HepG2 (cell line): ENCODE results near the gene NDUFV1. TPM values are rescaled to one million over a fixed set of nuclear protein-coding genes. Genes with fewer than 3 reads are reported as not detected.

Source experiments
- ARNT2 ChIP-seq: sonication (generic); formaldehyde crosslinking; IDR thresholded peaks from 2 replicates; pipeline ENCODE4 v1.8.0; 2022; ENCODE audit warnings: mild to moderate bottlenecking, low read depth, missing genetic modification reagents, moderate library complexity
- ASH2L ChIP-seq: fragments of 300-600, 200-600 bp; sonication (generic); IDR thresholded peaks from 2 replicates; pipeline ENCODE4 v1.7.0; 2017; ENCODE audit warnings: low read depth, mild to moderate bottlenecking, moderate library complexity, mixed read lengths, low read length; ENCODE audit not compliant: insufficient read length
- CHD4 ChIP-seq: fragments of 200-600 bp; sonication (generic); IDR thresholded peaks from 2 replicates; pipeline ENCODE4 v1.7.0; 2017; ENCODE audit warnings: mild to moderate bottlenecking, low read length, borderline replicate concordance
- GFI1 ChIP-seq: sonication (generic); formaldehyde crosslinking; IDR thresholded peaks from 2 replicates; pipeline ENCODE4 v1.5.0; 2020; ENCODE audit warnings: missing genetic modification reagents, mild to moderate bottlenecking, borderline replicate concordance
- HDAC2 ChIP-seq: sonication (generic); formaldehyde crosslinking; IDR thresholded peaks from 2 replicates; pipeline ENCODE4 v1.4.0; 2020; ENCODE audit warnings: missing genetic modification reagents
- ISL2 ChIP-seq: sonication (generic); formaldehyde crosslinking; IDR thresholded peaks from 2 replicates; pipeline ENCODE4 v1.5.0; 2020; ENCODE audit warnings: missing genetic modification reagents
- MIXL1 ChIP-seq: IDR thresholded peaks from 2 replicates; pipeline ENCODE4 v1.6.1; 2016
- PBX3 ChIP-seq: sonication (generic); formaldehyde crosslinking; IDR thresholded peaks from 2 replicates; pipeline ENCODE4 v1.8.1; 2023; ENCODE audit warnings: missing genetic modification reagents, inconsistent platforms, borderline replicate concordance
- SETDB1 ChIP-seq: sonication (generic); formaldehyde crosslinking; IDR thresholded peaks from 2 replicates; pipeline ENCODE4 v1.5.1; 2020; ENCODE audit warnings: missing genetic modification reagents, mild to moderate bottlenecking, borderline replicate concordance
- SOX13 ChIP-seq, 3 experiments: fragments of 450-650 bp in 1 of 3; sonication (generic) in 1 of 3; formaldehyde crosslinking in 1 of 3; IDR thresholded peaks in 2 of 3; conservative IDR thresholded peaks in 1 of 3; 2 replicates each; pipeline versions ENCODE4 v1.5.0 to v1.6.1; 2016 to 2020; ENCODE audit warnings: antibody characterized with exemption in 1 of 3, mild to moderate bottlenecking in 1 of 3, missing compliant biosample characterization in 1 of 3, missing genetic modification reagents in 1 of 3, moderate library complexity in 1 of 3
- ZBTB40 ChIP-seq, 2 experiments: fragments of 450-650 bp in 1 of 2; sonication (generic) in 1 of 2; formaldehyde crosslinking in 1 of 2; IDR thresholded peaks; 2 replicates each; pipeline versions ENCODE4 v1.6.1 to v1.8.0; 2016 to 2022; ENCODE audit warnings: antibody characterized with exemption in 1 of 2, mild to moderate bottlenecking in 1 of 2, missing genetic modification reagents in 1 of 2
- ZNF501 ChIP-seq: sonication (generic); formaldehyde crosslinking; IDR thresholded peaks from 2 replicates; pipeline ENCODE4 v1.5.1; 2020; ENCODE audit warnings: mild to moderate bottlenecking, moderate library complexity, missing genetic modification reagents
- ZNF616 ChIP-seq: sonication (generic); formaldehyde crosslinking; IDR thresholded peaks from 2 replicates; pipeline ENCODE4 v1.5.0; 2020; ENCODE audit warnings: low read depth, mild to moderate bottlenecking, missing genetic modification reagents
- ZNF775 ChIP-seq: sonication (generic); formaldehyde crosslinking; IDR thresholded peaks from 2 replicates; pipeline ENCODE4 v1.4.0; 2020; ENCODE audit warnings: missing genetic modification reagents, mild to moderate bottlenecking, moderate library complexity, borderline replicate concordance
- polyA plus RNA-seq, 8 experiments: library from polyadenylated mRNA; depleted of rRNA in 3 of 8; stranded (reverse) in 7 of 8; unstranded in 1 of 8; fragments of >200 nt; fragmentation: Illumina TruSeq in 4 of 8; extraction: Trizol in 4 of 8; gene quantifications; 2 replicates each; pipeline versions ENCODE4 v1.2.1 to v1.2.3, GENCODE V29; 2011 to 2016; ENCODE audit warnings: low read depth in 4 of 8, missing spikeins in 1 of 8, mixed read lengths in 1 of 8; ENCODE audit not compliant: insufficient read depth in 1 of 8
- total RNA-seq, 5 experiments: library from RNA; depleted of rRNA; stranded (reverse); fragments of >200 nt; fragmentation: Illumina TruSeq; extraction: Trizol; gene quantifications; 2 replicates each; pipeline ENCODE4 v1.2.3, GENCODE V29; 2016; ENCODE audit warnings: low read depth in 1 of 5

Gene NDUFV1
- total and polyA plus RNA-seq, 2 of the 13 experiments (the other 11 are each of a cell fraction or from before 2014, with no cell fraction given): 88.9 to 137 TPM

GRCh38 chr11:67581469-67581868 is 25.3 kb upstream of the NDUFV1 start (continued):
- TF ChIP-seq ZBTB40 (IDR thresholded peaks at IDR 0.05) (no peak), ZBTB40 (CRISPR knock-in tag; IDR thresholded peaks at IDR 0.05) (peak; percentile 69; the same call in 1 of the 2 replicates), ZNF616 (no peak), ASH2L (peak; percentile 54), HDAC2 (peak; percentile 48; the same call in 1 of the 2 replicates), ISL2 (CRISPR knock-in tag) (0 out of 2 replicates have a peak, but pooled peaks have one; percentile 24), GFI1 (peak; percentile 61), SETDB1 (CRISPR knock-in tag) (no peak), SOX13 (IDR thresholded peaks at IDR 0.05) (no peak; the same call in 1 of the 2 replicates), SOX13 (CRISPR knock-in tag; conservative IDR thresholded peaks at IDR 0.05 in 1 of 2, IDR thresholded peaks at IDR 0.05 in 1 of 2) (peak in 1 of 2 experiments; percentile 32; a peak in 1 of 4 replicates), CHD4 (no peak), PBX3 (no peak), ARNT2 (CRISPR knock-in tag) (no peak), ZNF501 (0 out of 2 replicates have a peak, but pooled peaks have one; percentile 33), ZNF775 (CRISPR knock-in tag) (no peak), MIXL1 (CRISPR knock-in tag) (peak; percentile 68)
